Stimulated activated CD4-positive, alpha-beta T cell treated with anti-CD3 and anti-CD28 coated beads, Interleukin-4, amount 100 ng/mL, for 24 hours (primary cell): ENCODE measurements around the gene PSMD7.
"Not testable (repeated sequence)": the region's sequence is repeated elsewhere in the genome, so short reads cannot be mapped to it uniquely, and the experiment has no call there.

Source experiments
- DNase-seq: peaks from one replicate; pipeline ENCODE4 v3.0.0-alpha.2; 2020

Gene PSMD7

DNA sequence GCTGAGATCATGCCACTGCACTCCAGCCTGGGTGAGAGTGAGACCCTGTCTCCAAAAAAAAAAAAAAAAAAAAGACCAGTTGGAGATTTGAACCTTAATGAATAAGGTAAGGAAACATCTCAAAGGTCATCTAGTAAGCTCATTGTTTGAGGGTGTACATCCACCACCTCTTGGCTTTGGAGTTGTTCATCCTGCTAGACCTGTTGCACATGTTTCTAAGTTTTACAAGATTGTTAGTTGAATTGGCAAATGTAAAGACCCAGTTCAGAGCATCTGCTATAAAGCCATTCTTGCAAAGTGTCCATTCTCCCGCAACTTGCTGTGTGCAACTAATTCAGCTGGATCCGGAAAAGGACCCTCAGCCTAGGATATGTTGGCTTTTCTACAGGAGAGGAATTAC lies 1.5 kb downstream of the PSMD7 start:
- no peak for DNase-seq

DNA sequence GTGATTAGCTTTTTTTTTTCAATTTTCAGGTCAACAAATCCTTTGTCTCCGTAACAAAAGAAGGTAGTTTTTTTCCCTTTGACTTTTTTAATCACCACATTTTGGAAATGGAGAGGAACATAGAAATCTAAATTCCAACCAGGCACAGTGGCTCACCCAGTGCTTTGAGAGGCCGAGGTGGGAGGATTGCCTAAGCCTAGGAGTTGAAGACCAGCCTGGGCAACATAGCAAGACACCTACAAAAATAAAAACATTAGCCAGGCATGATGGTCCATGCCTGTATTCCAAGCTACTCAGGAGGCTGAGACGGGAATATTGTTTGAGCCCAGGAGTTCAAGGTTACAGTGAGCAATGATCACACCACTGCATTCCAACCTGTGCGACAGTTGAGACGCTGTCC lies 5.7 kb downstream of the PSMD7 start:
- no peak for DNase-seq

DNA sequence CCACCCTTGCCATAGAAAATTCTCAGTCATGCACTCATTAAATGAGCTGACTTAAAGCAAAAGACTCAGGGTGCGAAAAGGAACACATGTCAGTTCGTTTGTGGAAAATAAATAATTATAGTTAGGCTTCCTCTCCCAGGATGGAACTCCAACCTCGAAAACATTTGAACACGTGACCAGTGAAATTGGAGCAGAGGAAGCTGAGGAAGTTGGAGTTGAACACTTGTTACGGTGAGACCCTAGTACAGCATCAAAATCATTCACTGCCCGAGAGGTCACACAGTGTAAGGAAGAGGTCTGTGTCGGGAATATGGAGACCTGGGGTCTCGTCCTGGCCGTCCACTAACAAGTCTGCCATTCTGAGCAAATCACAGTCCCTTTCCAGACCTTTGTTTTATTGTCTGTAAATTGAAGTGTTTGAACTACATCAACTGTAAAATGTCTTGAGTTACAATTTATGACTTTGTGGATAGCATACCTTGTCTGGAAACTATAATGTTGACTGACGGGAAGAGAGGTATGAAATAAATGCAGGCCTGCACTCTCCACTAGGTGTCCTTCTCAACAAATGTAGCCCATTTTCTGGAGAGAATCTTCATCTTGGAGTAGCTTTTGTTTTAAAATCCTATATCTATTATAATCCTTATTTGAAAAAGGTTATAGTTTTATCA lies 7.7 kb downstream of the PSMD7 start:
- DNase-seq = no peak

DNA sequence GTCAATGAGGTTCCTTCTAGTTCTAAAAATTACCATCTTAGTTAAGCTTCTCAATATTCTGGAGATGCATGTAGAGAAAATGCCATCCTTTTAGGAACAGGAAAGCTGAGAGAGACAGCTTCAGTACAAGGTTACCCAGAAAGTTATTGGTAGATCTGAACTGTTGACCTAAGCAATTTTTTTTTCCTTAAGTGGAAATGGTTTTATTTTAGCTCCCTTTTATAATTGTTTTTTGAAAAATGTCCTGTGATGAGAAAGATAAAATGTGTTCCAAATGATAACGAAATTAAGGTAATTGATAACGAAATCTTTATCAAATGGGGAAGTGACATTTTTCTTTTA lies 8.2 kb downstream of the PSMD7 start:
- no peak for DNase-seq

DNA sequence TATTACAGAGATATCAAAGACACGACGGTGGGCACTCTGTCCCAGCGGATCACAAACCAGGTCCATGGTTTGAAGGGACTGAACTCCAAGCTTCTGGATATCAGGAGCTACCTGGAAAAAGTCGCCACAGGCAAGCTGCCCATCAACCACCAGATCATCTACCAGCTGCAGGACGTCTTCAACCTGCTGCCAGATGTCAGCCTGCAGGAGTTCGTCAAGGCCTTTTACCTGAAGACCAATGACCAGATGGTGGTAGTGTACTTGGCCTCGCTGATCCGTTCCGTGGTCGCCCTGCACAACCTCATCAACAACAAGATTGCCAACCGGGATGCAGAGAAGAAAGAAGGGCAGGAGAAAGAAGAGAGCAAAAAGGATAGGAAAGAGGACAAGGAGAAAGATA lies 8.7 kb downstream of the PSMD7 start:
- no peak for DNase-seq

DNA sequence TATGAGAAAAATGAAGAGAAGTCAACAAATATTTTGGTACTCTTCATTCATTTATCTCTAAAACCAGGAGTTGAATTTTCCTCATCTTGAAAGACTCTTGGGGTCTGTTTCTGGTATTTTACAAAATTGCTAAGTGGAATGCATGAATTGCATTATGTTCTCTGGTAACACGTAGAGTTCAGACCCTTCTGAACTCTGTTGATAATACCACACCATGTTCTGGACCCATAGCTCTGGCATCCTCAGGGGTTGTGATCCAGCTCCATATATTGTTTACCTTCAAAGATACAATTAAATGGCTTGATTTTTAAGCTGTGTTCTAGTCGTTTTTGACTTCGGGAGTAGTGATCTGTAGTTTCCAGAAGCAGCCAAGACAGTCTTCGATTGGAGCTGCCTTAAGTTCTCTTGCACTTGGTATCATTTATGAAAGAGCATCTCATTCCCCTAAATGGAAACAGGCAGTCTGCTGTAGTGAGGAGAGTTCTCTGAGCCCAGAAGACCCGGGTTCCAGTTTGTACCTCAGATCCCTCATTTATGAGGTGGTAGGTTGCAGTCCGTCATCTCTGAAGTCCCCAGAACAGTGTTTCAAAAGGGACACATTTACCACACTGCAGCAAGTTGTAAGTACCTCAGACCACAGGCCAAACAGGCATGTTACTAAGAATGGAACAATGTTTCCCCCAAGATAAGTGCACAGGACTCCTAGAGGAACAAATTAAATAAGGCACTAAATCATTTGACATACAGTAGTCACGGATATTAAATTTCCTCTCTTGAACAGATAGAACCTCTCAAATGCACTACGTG lies 9.6 kb downstream of the PSMD7 start:
- no peak for DNase-seq

DNA sequence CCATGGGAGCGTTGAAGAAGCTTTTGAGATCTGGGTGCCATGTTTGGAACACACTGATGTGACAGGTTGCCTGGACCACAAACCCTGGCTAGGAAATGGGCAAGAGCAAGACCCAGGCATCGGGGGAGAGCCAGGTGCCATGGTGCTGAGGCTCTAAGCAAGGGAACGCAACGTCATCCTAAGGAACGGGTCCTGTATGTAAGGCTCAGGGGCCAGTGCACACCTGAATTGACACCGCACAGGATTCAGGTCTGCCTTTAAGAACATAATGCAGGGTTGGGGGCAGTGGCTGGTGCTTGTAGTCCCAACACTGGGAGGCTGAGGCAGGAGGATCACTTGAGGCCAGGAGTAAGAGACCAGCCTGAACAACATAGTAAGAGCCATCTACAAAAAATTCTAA lies 10.8 kb downstream of the PSMD7 start:
- DNase-seq = no peak

DNA sequence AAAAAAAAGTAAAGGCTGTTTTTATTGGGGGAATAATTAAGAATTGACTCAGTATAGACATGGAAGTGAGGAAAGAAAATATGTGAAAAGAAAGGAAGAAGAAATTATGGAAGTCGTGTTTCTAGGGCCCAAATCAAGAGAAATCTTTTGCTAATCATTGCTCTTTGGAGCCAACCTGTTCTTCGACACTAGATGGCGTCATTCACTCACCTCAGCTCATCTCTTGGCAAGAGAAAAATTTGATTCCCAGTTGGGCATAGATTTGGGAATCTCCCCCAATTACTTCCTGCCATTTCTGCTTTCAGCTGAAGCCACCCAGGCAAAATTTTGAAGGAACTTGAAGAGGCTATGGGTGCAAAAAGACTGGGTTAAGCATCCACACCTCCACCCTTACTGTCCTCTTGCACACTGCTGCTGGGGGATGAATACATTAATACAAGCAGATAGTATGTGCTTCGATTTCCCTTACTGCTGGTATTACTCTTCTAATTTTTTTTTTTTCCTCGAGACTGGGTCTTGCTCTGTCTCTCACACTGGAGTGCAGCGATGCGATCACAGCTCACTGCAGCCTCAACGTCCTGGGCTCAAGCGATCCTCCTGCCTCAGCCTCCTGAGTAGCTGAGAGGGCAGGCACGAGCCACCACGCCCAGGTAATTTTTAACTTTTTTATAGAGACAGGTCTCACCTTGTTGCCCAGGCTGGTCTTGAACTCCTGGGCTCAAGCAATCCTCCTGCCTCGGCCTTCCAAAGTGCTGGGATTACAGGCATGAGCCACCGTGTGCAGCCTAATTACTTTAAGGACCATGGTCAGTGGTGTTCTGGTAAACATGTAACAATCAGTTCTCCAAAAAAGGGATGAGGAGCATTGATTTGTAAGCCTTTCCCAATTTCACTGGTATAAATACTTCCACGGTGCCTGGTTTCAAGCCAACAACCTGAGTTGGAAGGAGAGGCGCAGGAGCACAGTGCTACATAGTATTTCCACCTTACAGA lies 13.5 kb downstream of the PSMD7 start:
- peak; percentile 17 for DNase-seq

DNA sequence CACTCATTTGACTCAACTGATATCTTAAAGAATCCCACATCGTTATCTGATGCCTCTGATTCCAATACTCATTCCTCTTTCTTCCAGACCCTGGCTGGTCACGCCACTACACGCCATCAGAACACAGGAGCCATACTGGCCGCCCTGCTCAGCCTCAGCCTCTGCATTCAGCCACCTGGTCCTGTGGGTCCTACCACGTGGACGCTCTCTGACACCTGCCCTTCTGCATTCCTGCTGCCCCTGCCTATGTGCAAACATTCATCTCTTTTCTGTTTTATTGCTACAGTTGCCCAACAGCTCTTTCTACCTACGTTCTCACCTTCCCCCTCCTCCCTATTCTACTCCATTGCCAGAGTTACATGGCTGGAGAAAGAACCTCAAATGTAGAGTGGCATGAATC lies 18.4 kb downstream of the PSMD7 start:
- DNase-seq = no peak

DNA sequence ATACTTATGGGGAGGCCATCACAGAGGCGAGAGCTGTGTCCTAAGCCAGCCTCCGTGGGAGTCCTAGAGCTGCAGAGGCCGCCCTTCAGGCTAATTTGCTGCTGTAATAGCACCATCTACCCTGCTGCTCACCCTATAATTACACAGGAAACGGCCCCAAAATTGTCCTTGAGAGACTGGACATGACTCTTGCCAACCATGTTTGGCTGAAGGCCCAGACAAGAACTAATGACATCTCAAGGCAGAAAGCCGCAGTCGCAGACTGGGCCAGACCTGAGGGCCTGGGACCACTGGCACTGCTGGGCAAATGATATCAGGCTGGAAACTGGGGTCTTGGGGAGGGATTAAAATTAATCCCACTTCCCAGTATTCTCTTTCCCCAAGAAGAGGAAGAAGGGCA lies 24.1 kb downstream of the PSMD7 start:
- DNase-seq = no peak

DNA sequence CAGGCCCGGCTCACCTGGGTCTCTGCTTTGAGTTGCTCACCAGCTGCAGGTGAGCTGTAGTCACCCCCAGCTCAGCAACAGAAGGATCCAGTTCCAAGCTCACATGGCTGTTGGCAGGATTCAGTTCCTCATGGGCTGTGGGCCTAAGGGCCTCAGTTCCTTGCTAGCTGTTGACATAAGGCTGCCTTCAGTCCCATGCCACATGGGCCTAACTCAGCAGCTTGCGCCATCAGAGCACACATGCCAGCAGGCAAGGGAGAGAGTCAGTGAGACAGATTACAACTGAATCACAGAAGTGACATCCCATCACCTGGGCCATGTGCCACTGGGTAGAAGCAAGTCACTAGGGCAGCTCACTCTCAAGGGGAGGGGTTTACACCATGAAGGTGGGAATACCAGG lies 24.7 kb downstream of the PSMD7 start:
- no peak for DNase-seq

DNA sequence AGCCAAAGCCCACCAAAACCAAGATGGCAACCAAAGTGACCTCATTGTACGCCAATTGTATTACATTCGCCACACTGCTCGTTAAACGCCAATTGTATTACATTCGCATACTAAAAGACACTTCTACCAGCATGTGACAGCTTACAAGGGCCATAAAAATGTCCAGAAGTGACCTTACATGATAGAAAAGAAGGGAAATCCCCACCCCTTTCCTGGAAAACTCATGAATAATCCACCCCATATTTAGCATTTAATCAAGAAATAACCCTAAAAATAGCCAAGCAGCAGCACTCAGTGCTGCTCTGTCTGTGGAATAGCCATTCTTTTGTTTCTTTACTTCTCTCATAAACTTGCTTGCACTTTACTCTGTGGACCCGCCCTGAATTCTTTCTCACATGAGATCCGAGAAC lies 25.7 kb downstream of the PSMD7 start:
- no peak for DNase-seq

DNA sequence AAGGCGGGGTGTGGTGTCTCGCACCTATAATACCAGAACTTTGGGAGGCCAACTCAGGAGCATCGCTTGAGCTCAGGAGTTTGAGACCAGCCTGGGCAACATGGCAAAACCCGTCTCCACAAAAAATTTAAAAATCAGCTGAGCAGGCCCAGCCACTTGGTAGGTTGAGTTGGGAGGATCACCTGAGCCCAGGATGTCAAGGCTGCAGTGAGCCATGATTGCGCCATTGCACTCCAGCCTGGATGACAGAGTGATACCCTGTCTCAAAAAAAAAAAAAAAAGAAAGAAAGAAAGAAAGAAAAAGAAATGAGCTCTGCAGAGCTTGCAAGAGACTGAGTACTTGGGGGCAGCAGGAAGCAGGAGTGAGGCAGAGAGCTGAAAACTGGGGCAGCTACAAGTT lies 28.2 kb downstream of the PSMD7 start:
- DNase-seq = not testable (repeated sequence)

DNA sequence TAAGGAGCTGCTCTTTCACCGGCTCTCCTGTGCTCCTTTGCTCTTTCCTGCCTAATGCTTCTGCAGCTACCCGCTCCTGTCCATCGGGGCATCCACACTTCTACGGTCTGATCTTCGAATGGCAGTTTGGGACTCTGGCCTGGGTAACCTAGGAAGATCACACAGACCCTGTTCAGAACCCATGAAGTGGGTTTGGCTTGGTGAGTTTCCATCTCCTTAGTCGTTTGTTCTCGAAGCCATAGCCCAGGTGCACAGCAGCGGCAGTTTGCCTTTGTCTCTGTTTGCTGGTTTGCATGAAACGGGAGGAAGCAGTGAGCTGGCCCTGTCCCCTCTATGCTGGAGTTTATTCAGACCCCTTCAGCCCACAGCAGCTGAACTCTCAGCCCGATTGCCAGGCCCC lies 29.0 kb downstream of the PSMD7 start:
- no peak for DNase-seq

DNA sequence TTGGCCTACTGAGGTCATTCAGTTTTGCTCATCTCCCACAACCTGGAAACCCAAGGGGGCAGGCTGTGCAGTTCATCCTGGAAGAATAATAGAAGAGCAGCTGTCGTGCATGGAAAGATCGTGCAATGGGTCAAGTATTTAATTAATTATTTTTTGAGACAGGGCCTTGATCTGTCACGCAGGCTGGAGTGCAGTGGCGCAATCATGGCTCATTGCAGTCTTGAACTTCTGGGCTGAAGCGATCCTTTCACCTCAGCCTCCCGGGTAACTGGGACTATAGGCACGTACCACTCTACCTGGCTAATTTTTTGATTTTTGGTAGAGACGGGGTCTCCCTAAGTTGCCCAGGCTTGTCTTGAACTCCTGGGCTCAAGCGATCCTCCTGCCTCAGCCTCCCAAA lies 31.7 kb downstream of the PSMD7 start:
- DNase-seq = not testable (repeated sequence)

DNA sequence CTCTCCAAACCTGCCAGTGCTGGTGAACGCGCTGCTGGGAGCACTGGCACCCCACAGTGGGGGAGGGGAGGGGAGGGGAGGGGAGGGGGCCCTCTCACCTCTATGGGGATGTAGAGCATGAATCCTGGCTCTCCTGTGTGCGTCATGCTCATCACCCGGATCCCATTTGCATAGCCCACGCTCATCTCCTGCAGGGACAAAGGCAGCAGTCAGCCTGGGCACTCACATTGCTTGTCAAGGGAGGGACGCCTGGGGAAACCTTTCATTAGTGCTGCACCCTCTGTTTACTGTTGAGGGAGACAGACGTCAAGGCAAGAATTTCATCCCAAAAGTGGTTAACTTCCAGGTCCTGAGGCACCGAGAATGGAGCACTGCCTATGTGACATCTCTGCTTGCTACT lies 35.9 kb downstream of the PSMD7 start:
- not testable (repeated sequence) for DNase-seq

DNA sequence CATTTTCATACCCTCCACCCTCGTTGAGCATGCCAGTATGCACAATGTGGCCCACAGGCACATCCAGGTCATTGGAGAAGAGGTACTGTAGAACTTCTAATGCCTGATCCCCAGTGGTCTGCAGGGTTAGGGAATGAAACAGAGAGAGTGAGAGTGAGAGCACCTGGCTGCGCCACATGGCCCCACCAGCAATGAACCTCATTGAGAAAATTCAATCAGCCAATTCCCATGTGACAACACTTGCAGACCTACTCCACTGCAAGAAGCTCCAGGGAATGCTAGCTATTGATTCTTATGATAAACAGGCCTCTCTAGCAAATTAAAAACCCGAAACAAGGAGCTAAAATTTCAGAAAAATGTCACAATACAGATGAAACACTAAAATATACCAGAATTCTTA lies 40.9 kb downstream of the PSMD7 start:
- DNase-seq = not testable (repeated sequence)

DNA sequence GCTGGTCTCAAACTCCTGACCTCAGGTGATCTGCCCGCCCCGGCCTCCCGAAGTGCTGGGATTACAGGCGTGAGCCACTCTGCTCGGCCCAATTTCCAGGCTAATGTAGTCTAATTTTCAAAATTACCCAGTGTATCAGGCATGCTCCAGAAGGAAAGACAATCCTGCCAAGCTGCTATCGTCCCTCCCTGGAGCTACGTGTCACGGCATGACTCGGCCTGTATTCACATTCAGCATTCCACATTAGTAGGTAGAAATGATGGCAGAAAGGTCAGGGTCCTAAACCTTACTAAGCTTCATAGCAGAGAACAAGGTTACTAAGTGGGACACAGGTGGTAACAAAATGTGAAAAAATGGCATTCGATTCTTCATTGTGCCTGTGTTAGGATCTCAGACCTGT lies 42.6 kb downstream of the PSMD7 start:
- not testable (repeated sequence) for DNase-seq

DNA sequence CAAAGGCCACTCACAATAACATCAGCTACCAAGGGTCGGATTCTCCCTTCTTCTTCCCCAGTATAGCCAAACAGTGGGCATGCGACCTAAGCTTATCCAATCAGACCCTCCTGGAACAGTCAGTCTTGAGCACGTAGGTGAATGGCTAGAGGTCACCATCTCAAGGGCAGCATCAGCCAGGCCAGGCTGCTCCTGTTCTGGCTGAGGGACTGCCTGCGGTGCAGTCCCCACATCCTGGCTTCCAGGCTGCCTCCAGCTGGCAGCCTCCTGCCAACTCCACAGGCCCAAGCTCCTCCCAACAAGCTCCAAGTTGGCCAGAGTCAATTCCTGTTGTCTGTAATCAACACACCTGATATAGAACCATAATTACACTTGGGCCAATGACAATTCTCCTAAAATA lies 56.4 kb downstream of the PSMD7 start:
- not testable (repeated sequence) for DNase-seq
